Endometrium (tissue), 2 donors: ENCODE results near the gene GABRA4.

Experiments
- FAIRE-seq: peaks from 2 replicates; lab custom pipeline; 2012; peaks lifted over from hg19 to GRCh38; lab: Jason Lieb, UNC
- donor health status: control.
- donor health status: control.

Gene GABRA4

DNA sequence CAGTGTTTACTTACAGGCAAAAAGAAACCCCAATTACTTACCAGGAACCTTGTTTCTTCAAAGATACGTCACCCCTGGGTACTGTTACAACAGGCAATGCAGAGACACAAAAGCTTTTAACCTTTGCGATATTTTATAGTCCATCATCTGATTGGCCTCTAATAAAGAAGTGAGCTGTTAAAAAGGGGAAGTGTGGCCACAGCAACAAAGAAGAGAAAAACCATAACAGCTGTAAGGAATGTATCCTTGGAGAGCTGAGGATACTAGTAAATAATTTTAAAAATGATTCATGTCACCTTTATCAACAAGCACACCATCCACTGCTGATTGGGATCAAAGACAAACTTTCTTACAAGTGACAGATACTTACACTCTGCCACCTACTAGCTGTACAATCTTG lies 14.1 kb downstream of the GABRA4 start:
- FAIRE-seq, result no peak

DNA sequence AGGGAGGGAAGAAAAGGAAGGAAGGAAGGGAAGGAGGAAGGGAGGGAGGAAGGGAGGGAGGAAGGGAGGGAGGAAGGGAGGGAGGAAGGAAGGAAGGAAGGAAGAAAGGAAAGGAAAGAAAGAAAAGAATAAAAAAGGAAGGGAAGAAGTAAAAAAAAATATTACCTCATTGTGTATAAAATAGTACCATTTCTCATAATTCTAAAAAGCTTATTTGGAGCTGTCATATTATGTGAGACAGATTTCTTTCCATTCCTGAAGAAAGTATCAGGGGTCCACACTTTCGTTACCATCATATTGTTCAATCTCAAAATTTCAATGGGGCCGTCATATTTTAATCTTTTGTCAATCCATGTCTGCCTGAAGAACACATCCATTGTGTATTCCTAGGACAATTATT lies 16.1 kb downstream of the GABRA4 start:
- FAIRE-seq, result no peak

DNA sequence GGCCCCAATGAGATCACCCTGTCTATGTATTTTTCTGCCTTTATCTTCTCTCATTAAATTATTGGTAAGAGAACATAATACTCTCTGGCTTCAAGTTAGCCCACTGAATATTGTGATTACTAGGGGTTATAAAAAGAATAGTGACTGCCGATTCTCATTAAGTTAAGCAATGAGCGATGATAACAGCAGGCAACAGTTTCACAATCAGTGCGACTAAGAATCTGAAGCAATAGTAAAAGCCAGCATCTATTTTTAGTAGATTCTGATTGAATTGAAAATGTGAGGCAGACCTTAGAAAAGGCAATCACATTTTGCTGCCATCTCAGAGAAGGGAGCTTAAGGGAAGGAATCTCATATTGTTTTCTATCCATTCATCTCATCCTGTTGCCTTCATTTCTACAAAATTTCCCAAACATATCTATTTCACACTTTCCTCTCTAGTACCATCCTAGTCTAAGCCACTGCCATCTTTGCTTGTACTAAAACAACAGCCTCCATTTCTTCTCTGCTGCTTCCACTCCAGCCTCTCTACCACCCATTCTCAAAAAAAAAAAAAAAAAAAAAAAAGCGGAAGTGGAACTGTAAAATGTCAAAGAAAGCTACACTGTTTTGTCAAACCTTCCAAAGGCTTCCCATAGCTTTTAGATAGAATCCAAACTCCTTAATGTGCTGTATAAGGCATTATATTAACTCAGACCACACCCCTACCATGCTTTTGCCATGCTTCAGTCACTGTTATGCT lies 17.4 kb downstream of the GABRA4 start:
- no peak for FAIRE-seq

DNA sequence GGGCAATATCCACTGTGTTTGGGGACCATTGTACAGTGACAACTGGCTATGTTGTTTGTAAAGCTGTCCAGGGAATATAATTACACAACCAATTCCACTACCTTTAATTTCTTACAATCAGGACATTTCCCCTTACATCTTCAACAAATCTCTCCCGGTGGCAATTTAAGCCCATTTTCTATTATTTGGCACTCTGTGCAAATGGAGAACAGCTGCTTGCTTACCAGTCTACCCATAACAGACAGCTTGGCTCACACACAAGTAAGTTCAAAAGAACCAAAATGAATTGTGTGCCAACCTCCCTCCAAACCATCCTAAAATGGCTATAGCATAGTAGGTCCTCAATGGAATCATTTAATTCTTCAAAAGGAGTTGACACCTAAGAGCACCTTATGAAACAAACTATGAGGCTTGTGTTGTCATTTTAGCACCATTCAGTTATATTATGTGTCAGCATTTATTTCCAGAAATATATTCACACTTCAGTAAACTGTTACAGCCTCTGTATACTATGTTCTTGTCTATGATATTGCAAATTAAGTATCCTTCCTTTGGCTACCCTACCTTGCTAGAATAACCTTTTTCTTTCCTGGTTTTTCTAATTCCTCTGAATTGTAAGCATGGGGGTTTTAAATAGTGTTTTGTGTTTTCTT lies 18.4 kb downstream of the GABRA4 start:
- no peak for FAIRE-seq

DNA sequence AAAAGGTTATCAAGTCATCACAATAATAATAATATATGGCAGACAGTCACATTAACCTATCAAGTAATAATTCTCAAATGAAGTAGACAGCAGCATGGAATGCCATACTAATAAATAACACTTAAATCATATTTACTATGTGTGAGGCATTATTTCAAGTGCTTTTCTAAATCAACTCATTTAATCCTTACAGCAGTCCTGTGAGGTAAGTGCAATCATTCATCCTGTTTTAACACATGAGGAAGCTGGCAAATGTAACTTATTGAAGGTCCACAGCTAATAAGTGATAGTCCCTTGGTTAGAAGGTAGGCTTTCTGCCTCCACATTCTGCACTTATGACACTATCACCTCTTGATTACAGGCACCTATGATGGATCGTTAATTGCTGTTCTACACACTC lies 24.5 kb downstream of the GABRA4 start:
- no peak for FAIRE-seq

DNA sequence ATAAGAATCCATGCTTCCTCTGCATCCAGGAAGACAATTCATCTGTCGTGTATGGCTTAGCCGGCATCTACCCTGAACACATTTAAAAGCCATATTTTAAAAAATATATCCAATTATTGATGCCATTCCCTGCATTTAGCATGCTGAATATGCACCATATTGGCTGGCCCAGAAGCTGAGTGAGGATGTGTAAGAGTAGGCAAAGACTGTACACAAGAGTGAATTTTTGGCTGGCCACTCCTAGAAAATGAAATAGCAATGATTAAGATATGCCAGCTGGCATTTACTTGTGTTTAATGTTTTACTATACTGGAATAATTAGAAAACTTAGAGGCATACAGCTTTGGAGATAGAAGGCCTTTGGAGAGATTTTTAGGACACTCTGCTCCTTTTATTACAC lies 25.8 kb downstream of the GABRA4 start:
- no peak for FAIRE-seq

DNA sequence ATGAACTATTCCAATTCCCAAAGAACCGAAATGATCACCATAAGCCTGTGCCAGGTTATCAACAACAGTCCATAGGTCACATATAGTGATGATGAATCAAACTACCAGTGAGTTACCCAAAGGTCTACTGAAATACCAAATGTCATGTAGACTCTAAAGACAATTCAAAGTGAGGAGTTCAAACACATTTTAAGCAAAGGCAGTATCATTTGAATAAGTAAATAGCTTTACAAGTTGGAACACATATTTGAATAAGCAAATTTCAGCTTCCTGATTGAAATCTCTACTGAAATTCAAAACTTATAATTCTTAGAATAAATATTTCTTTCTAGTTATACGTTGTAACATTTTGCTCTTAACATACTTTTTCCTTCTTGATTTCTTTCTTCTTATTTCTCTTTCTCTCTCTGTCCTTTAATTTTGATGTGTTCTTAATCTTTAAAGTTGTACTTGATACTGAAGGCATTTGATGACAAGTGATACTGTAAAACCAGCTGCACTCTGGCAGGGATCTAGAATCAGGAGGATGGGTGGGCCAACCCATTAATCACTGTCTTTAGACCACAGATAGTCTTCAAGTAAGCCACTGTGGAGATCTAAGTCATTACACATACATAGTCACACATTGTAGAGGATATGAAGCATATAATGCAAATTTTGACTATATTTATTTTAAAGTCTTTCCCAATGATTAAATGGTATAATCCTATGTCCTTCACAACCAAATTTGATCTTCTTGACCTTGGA lies 34.5 kb downstream of the GABRA4 start:
- no peak for FAIRE-seq

DNA sequence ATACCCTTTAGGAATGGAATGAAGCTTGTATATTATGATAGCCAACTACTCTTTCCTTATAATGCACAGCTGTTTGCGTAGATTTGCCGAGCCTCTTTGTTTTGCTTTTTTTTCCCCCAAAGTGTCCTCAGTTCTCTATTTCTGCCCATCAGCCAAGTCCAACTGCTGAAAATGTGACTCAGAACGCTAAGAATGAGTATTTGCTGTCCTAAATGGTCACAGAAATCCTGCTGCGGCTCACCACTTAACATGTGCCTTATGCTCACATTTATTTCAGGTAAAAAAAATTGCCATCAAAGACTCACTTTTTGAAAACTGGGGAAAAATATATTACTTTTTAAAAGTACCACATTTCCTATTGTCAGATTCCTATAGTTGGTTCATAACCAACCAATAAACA lies 36.9 kb downstream of the GABRA4 start:
- no peak for FAIRE-seq

DNA sequence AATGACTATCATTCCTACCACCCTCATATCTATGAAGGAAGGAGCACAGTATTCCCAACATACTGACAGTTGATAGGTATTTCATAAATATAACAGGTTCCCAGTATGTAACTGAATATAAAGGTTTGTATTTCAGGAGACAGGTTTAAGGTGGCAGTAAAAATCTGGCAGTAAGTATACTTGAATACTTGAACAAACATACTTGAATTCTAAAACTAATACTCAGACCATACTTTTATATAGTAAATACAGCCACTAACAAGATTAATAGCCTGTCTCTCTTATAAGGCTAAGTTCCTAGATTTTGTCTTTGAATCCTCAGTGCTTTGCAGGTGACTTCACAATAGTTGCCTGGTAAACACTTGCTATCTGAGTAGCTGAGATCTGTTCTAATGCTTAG lies 37.8 kb downstream of the GABRA4 start:
- FAIRE-seq, result no peak

DNA sequence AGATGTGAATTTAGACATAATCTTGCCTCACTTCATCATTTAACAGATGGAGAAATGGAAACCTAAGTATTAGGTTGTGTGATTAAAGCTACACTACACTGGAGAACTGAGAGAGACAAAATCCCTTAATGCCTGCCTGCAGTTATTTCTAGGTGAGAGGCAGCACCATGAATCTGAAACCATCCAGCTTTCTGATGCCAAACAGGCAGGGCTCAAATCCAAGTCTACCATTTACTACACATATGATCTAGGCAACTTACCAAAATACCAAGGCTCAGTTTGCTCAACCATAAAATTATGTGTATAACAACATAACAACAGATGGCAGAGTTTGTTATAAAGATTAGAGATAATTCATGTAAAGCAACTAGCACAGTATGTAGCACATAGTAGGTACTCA lies 38.7 kb downstream of the GABRA4 start:
- no peak for FAIRE-seq

DNA sequence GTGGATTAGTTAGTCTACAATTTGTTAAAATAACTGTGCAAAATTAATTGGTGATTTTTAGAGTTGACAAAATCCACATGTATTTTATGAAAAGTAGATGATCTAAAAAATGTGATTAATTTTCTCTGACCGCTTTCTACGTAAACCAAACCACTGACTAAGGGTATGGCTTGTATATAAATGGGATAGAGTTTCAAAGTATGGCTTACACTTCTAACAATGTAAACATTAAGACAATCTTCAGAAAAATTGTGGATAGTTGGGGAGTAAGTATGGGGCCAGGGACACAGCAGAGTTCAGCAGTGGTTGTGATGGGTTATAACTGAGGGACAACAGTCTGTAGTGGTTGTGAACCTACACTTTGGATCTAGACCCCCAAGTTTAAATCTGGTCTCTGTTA lies 39.8 kb downstream of the GABRA4 start:
- FAIRE-seq, result no peak

DNA sequence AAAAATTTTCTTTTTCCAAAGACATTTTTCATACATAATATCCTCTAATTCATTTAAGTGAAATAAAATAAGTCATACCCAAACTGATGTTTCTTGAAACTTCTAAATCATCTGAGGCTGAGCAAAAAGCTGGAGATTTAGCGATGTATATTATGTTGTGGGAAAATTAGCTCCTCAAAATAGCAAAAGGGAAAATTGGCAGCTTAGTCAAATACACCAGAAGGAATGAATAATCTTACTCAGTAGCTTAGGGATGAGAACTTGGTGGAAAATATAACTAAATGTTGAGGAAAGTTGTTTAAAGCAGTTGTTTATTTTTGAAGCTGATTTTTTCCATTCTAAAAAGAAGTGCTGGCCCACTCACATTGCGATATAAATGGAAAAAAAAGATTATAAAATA lies 40.9 kb downstream of the GABRA4 start:
- no peak for FAIRE-seq

DNA sequence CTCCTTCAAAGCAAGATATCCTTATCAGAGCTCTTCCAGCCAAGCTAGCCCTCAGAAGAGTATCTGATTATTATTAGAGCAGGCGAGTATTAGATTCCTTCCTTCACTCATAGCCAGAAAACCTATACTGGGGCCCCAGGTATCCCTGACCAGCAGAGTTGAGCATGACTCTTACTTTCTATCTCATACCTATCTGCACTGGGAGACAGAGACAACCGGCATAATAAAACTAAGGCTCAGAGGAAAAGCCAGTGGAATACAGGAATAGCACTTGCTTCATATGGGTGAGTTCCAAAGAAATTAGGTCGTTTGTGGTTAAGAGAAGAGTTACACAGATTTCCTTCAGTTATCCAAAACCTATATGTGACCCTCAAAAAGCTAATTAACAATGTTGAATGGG lies 42.6 kb downstream of the GABRA4 start:
- no peak for FAIRE-seq

DNA sequence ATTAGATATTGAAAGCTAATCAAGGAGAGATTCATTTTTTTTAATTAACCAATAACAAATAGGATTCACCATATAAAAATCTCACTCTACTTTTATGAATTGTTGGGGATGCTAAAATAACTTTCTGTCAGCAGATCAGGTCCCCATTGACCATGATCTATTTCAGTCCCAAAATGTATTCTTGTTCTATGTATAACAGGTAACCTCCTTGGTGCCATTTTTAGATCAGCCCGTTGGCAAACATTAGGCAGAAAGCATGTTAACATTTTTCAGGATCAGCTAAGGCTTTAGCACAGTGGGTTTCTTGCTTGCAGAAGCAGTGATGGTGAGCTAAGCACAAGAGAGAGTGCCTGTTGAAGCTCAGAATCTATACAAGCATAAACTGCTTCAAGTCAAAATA lies 43.6 kb downstream of the GABRA4 start:
- no peak for FAIRE-seq

DNA sequence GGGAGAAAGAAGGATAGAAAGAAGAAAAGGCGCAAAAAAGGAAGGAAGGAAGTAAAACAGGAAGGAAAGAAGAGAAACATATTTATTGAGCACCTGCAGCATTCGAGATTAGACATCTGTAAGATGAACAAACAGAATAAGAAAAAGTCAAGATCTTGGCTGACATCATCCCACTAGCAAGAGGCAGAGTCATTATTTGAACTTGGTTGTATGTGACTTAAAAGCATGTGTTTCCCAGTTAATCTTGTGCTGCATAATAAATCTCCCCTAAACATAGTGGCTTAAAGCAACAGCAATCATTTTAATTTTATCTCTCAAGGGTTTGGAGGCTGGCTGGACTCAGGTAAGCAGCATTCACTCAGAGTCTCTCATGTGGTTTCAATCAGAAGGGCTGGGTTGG lies 45.8 kb downstream of the GABRA4 start:
- no peak for FAIRE-seq

DNA sequence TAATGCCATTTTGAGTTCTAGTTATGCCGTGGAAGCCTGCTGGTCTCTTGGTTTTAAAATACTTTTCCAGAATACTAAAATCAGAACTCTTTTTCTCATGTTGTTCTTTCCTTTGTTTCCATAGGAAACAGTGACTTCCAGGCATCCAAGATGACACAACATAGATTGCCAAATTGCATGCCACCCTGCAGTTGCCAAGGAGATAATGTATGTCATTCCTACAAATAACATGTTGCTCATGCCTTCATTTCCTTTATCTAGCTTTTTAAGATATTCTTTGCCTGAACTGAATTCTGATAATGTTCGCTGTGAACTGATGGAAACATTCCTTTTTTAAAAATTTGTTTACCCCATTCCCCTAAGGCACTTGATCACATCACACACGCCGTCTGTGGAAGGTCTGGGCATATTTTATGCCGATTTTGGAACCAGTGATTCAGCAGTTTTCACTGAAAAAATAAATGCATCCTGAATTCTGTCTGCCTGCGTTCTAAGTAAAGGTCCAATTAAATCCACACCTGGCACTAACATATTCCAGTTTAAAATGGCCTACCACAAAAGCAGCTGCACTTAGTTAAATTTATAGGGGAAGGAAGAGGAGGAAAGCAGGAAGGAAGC lies 46.4 kb downstream of the GABRA4 start:
- FAIRE-seq, result no peak

DNA sequence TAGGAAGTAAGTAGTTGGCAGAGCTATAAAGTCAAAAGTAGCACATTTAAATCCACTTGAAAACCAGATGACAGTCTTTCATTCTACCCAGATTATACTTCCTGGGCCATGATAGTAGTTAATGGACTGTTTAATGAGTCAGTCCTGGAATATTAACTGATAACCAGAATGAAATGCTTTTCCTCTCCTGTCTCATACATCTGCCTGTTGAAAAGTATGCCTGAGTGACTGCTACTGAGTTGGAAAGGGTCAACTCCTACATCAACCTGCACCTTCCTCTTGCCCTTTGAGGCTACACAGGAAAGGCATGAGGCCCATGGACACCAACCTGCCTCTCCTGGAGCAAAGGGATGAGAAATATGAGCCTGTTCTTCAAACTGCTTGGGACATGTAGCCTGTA lies 48.3 kb downstream of the GABRA4 start:
- no peak for FAIRE-seq

DNA sequence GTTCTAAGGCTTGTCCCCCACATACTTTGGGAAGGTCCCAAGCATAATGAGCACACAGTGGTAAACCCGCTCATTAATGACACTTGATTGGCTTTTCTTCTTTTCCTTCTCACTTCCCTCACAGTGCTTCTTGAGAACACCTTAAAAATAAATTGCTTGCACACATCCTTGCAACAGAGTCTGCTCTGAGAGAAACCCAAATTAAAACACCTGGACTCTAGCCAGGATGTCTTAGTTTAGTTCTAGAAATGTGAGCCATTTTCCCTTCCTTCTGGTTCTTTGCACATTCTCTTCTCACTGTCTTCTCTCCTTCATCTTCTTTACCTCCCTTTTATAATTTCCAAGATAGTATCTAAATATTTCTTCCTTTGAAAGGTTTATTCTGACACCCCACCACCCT lies 49.0 kb downstream of the GABRA4 start:
- no peak for FAIRE-seq

DNA sequence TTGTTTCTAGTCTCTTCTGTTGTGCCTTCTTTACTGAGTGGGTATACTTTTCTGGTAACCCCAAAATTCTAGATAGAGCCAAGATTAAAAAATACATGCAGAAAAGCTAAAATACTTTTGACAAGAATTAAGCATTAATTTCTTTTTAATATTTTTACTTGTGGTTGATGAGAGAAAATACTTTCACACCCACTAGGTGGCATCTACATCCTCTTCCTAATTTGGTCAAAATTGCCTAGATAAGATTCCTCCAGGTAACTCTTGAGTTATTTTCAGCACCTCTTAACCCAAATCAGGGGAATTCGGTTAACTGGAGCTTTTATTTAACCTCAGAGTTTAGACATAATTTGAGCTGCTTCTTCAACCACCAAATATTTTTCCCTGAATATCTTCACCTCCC lies 55.9 kb downstream of the GABRA4 start:
- no peak for FAIRE-seq

DNA sequence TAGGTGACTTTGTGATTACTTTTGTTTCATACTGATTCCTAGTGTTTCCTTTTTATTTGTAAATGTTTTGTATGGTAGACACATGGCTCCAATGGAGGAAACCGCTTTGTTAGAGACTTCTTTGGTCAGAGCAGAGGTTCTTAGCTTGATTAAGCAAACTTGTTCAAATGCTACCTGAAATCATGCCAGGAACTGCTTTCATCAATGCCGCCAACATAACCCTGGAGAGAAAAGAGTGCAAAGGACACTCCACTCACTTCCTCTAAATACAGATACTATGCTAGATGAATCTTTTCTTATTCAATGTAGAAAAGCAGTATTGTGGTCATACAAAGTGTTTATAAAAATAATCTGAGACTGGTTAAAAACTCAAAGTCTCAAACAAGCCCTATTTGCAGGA lies 58.7 kb downstream of the GABRA4 start:
- no peak for FAIRE-seq

DNA sequence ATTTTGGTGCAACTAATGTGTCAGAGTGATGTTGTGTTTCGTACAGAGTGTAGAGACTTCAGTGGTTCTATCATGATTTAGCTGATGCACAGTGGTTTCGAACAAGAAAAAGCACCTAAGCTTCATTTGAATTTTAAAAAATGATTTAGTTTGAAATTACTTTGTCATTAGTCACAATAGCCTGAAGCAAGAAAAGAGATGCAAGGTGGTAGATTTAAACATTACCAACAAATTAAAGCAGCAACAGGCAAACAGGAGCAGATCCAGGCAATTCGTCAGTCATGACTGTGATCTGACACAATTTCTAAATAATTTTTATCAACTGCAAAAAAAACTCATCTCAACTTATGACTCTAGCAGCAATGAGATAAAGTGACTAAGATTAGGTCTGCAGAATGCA lies 59.7 kb downstream of the GABRA4 start:
- no peak for FAIRE-seq

DNA sequence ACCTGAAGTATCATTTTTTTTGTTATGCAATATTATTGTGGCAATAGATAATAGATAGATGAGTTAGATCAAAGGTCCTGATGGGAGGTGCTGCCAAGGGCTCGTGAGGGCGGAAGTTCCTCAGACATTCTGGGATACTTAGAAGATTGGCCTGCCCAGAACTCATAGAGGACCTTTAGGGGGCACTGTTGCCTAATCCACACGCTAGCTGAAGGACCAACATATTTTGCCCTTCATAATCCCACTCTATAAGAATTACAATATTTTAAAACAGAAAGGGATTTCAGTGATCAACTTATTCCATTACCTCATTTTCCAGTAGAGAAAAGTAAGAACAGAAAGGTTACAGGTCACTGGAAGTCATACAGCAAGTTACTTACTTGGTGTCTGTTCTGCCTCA lies 61.4 kb downstream of the GABRA4 start:
- no peak for FAIRE-seq

DNA sequence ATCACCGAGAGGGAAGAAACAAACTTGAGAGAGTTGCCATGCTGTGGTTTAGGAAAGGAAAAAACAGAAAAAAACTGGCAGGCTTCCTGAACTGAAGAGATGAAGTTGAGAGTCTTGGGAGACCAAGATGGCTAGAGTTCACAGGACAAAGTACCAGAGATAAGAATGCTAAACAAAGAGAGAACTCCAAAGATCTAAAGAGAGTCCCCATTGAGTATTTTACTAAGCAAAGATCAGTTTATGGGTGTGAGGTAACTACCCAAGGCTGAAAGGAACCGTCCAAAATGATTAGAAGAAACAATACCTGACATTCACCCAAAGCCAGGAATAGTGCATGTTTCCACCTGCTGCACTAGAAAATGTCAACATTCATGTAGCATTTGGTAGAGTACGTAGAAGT lies 62.5 kb downstream of the GABRA4 start:
- FAIRE-seq, result no peak
